HG03558 (cell line): ENCODE results near the gene IGSF3.

Experiments used
- ATAC-seq: cut with Tn5 transposase; IDR thresholded peaks from one replicate; pipeline ENCODE4 v1.9.1; 2021; ENCODE audit warnings: moderate number of reproducible peaks; ENCODE audit not compliant: unreplicated experiment; ENCODE audit errors: extremely low read depth

IGSF3 gene

DNA sequence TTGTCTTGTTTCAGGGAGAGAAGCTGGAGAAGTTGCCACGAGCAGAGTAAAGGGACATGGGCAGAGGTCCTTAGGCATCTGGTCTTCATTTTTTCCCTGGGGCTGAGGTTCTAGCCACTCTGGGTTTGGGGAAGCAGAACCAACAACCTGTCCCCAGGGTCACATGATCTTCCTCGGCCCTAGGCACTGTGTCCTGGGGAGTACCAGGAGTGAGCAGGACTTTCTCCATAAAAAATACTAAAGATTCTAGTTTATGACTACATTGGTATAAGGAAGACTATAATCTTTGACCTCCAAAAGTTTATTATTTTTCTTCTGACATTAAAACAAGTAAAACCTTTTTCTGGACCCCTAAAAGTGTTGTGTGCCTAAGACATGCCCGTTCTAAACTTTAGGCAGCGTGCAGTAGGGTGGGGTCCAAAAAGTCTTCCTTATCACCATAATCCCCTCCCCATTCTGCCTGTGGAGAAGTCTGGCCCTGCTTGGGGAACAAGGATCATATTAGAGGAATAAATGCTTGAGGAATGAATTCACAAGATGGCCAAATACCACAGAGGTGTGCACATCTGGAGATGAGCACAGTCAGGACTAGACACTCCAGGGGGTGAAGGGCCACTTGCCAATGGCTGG lies 19.3 kb upstream of the IGSF3 start:
- no peak for ATAC-seq

DNA sequence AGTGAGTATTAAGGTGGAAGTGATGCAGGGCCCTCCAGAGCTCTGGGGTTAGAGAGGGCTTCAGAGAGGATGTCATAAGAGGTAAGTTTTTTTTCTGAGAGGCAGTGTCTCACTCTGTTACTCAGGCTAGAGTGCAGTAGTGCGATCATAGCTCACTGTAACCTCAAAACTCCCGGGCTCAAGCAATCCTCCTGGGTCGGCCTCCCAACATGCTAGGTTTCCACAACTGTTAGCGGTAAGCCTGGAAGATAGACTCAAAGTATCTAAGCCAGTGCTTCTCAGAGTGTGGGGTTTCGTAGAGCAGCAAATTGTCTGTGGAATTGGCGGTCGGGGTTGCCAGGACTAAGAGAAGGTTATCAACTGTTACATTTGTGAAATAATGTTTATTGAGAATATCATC lies 18.6 kb upstream of the IGSF3 start:
- no peak for ATAC-seq

DNA sequence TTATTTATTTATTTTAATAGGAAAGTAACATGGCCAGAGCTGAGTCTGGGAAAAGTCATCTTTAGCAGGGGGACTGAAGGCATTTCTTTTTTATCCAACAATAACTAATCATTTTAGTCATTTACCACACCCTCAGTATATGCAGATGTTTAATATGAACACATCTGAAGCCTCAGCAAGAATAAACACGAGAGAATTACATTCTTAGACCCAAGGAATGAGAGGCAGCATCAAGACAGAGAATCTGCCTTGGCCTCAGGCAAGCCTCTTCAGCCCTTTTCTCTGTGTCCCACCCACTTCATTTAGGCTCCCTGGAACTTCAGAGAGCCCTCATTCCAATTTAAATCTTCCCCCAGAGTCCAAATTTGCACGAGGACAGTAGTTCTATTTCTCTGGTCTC lies 17.0 kb upstream of the IGSF3 start:
- no peak for ATAC-seq

DNA sequence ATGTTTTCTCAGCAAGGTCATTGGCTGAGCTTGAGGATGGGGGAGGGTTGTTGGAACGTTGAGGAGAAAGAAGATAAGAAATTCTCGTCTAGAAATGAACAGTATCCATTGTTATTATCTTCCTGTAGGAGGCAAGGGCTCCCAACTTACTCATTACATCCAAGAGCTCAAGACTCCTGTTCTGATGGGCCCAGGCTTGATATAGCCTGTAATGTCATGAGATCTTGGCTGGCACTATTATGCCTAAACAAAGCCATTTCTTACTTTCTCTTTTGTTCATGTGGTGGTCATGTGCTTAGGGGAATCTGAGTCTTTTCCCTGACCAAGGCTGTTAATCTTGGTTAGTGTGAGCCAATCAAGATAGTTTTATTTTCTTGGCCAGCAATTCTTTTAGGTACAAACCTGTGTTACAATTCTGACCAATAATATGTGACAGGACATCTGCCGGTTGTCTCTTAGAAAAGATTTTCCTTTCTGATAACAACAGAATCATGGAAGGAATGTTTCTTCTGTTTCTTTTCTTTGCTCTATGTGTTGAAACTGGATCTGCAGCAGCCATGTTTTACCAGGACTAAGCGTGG lies 15.2 kb upstream of the IGSF3 start:
- ATAC-seq: no peak

DNA sequence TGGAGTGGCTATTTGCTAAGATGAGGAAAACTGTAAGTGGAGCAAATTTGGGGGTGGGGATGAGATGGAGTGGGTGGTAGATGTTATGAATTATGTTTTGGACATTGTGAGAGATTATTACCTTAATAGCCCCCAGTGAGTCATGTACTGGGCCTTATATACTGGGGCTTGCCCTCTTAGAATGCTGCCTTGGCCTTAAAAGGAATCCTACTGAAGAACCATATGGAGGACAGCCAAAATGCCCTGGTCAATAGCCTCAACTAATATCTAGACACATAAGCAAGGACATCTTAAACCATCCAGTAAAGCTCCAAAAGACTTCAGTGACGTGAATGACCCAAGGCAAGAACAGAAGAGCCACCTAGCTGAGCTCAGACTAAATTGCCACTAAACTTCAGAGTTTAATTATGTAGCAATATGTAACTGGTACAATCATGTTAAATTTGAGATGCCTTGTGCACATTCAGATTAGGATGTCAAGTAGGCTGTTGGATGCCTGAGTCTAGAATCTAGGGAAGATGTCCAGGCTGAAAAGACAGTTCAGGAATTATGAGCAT lies 13.9 kb upstream of the IGSF3 start:
- no peak for ATAC-seq

DNA sequence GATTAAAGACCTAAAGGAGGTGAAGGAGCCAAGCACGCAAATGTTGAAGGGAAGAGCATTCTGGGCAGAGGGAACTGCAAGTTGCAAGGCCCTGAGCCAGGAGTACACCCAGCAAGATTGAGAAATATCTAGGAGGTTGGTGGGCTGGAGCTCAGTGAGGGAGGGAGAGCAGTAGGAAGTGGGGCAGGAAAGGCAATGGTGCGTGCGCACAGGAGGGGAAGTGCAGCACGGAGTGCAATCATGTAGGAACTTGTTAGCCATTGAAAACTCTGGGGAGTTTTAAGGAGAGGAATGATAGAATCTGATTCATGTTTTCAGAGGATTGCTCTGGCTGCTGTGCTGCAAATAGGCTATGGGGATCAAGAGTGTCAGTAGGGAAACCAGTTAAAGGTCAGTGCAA lies 13.2 kb upstream of the IGSF3 start:
- ATAC-seq: no peak

DNA sequence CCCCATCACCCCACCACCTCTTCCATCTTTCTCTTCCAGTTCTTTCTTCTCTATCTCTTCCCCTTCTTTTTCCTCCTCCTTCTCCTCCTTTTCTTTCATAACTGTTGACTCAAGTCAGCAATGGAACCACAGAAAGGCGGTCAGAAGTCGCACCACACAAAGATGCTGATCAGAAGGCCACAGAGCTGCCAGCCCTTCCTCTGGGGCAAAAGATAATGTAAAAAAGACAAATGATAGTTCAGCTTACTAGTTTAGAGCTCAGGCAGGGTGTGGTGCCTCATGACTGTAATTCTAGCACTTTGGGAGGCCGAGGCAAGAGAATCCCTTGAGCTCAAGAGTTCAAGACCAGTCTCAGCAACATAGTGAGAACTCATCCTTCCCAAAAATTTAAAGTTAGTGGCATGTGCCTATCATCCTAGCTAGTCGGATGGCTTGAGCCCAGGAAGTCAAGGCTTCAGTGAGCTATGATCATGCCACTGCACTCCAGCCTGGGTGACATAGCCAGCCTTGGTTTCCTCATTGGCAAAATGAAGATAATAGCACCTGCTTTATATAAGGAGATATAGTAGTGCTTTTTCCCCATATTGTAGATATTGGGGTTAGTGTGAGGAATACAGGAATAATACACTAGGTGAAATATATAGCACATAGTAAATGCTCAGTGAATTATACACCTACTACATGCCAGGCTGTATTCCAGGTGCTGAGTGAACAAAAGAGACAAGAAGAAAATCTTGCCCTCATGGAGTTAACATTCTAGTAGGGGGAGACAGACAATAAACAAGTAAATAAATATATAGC lies 12.5 kb upstream of the IGSF3 start:
- no peak for ATAC-seq

DNA sequence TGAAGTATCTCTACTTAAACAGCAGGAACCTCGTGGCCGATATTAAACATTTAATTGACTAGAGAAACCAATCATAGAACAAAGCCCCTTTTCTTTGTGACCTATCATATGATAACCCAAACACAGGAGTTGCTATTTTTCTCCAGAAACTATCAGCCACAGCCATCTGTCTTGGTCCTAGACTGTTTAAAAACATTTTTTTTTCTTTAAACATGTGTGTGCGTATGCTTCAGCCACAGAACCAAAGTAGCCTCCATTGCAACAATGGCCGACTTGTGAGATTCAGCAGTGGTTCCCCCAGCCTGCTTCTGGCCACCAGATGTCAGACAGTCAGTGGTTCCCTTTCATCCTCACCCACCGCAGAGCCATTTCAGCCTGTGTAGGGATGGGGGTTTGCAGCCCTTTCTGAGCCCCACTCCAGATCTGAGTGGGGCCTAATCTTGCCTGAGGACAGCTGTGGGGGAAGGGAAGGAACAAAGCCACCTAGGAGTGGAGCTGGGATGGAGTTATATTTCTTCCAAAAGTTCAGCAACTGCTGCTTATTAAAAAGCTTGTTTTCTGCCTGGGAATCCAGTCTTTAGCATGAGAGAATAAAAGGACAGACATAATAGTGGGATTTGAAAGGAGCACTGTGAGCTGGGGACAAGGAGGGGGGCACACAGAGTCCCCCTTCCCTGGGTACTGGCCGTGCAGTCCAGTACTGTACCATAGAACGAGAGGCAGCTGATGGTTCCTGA lies 11.7 kb upstream of the IGSF3 start:
- ATAC-seq: no peak

DNA sequence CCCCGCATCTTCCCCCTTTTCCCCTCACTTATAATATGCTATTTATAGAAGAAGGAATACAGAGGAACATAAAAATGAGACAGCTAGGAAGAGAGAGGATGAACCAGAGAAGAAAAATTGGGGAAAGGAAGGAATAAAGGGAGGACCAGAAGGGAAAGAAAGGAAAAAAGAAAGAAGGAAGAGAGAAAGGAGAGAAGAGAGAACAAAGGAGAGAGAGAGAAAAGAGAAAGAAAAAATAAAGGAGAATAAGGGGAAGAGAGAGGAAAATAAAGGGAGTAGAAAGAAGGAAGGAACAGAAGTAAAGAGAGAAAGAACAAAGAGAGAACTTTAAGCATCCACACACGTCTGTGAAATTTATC lies 11.2 kb upstream of the IGSF3 start:
- ATAC-seq: no peak

DNA sequence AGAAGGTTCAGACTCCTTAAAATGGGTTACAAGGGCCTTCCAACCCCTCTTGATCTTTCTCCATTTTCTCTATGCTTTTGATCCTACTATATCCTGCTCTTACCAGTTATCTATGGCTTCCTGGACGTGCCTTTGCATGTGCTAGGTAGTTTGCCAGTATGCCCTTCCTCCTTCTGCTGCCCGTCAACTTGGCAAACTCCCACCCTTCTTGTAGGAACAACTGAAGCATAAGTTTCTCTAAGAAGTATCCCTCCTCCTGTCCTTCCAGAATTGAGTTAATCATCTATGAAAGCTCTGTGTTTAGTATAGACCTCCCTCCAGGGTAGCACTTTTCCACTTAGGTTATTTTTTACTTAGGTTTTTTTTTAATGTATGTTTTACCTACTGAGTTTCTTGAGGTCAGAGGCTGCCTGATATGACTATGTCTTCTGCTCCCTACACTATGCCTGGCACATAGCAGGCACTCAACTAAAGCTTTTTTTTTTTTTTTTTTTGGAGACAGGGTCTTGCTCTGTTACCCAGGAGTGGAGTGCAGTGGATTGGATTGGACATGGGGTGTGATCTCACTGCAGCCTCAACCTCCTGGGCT lies 10.0 kb upstream of the IGSF3 start:
- ATAC-seq: no peak

DNA sequence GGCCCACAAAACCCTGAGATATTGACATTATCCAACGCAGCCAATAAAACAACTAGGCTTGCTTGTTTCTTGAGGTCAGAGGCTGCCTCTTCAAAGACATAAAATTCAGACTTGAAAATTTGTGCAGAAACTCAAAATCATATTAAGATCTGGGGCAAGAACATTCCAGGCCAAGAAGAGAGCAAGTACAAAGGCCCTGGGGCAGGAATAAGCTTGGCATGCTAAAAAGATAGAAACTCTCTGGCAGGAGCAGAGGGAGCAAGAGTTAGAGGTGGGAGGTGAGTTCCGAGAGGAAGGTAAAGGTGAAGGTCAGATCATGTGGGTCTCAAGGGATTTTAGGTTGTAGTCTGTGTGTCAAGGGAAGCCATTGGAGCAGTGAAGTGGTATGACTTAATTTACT lies 8.8 kb upstream of the IGSF3 start:
- no peak for ATAC-seq

DNA sequence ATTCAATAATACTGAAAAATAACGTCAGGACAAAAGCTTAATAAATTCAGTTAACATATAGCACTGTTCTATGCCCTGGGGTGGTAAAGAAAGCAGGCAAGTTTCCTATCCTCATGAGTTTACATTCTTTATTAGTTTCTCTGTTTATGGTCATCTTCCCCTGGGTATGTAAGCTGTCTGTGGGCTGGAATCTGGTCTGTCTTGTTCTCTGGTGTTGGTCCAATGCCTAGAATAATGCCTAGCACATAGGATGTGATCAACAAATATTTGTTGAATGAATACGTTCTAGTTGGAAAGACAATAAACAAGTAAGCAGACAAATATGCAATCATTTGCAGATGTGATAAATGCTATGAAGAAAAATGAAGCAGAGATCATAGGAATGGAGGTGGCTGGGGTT lies 7.2 kb upstream of the IGSF3 start:
- ATAC-seq: no peak

DNA sequence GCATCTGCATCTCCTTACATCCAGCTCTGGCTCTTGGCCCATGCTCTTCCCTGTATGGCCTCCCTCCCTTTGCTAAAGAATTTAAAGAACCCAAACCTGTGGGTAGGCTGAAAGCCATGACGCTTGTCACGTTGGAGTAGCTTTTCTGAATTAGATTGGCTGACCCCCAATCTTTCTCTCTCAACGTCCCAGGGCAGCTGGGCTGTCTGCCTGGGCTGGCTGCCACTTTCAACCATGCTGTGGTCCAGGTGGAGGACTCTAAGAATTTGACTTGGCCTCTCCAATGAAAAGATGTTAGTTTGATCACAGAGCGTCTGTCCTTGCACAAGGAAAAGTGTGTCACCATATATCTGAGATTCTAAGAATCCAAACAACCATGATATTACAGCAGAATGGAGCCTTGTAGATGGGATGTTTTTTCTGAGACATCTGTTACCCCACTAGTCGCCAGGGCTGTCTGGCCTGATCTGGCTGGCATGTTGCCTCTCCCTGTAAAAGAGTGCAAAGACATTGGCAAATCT lies 6.5 kb upstream of the IGSF3 start:
- ATAC-seq: no peak

DNA sequence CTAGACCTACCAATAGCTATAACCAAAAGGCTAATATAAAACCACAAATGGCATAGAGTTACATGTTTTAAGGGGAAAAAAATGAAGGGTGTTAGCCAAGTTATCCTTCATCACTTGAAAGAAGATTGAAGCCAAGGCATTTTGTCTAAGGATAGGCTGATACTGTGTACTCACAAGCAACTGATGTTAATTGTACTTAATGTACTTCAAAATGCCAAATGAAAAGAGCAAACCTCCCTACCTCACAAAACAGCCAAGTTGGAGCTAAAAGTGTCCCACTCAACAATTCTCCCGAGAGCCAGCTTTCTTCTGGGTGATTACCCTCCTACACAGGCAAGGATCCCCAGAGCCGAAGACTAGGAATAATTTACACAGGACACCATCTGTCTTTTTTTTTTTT lies 4.4 kb upstream of the IGSF3 start:
- no peak for ATAC-seq

DNA sequence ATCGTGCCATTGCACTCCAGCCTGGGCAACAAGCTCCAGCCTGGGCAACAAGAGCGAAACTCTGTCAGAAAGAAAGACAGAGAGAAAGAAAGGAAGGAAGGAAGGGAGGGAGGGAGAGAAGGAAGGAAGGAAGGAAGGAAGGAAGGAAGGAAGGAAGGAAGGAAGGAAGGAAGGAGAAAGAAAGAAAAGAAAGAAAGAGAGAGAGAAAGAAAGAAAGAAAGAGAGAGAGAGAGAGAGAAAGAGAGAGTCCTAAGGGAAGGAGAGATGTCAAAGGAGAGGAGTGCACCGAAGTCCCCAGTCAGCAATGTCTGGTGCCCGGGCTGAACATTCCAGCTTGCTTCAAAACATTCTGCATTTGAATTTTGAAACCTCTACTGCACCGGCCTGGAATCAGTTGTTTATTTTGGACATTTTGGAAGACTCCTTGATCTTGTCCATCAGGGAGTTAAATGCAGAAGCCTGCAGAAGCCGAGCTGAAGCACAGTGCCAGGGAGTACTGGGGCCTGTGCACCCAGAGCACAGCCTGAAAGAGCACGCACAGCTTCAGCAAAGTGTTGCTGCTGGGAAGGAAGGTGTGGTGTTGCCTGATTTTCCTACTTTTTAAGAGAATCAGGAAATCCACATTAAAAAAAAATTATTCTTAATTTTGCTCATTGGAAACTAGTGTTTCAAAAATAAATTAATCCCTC lies 3.7 kb upstream of the IGSF3 start:
- no peak for ATAC-seq

DNA sequence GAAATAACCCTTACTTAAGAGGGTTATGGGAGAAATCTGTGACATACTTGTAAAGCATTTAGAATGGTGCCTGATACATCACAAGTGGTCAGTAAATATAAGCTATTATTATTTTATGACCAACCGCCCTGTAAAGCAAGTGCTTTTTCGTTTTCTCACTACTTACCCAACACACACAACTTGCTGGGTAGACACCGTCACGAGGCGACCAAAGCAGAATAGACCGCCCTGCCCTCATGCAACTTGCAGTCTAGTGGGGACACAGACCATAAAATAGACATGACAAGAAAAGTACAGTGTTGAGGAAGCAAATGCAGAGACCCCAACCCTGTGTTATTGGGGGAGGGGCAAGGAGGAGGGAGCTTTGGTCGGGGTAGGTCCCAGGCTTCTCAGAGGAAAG lies 744 bp upstream of the IGSF3 start:
- no peak for ATAC-seq

DNA sequence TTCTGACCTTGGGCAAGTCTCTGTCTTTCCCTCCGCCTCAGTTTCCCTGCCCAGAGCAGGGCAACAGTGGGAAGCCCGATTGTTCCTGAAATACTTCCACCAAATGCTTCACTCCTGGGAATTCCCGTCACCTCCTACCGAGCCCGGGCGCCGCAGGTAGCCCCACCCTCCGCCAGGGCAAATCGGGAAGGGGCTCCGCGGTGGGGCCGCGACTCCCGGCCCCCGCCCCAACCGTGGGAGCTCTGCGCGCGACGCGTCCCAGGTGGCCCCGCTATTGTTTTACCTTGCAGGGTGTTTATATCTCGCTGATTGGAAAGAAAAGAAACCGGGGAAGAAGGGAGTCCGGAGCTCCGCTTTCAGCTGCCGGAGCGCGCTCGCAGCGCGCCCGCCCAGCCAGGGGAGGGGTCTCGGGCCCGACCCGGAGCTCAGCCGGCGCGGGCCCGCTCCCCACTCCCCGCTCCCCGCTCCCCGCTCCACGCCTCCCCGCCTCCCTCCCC lies 407 bp downstream of the IGSF3 start:
- ATAC-seq: no peak

DNA sequence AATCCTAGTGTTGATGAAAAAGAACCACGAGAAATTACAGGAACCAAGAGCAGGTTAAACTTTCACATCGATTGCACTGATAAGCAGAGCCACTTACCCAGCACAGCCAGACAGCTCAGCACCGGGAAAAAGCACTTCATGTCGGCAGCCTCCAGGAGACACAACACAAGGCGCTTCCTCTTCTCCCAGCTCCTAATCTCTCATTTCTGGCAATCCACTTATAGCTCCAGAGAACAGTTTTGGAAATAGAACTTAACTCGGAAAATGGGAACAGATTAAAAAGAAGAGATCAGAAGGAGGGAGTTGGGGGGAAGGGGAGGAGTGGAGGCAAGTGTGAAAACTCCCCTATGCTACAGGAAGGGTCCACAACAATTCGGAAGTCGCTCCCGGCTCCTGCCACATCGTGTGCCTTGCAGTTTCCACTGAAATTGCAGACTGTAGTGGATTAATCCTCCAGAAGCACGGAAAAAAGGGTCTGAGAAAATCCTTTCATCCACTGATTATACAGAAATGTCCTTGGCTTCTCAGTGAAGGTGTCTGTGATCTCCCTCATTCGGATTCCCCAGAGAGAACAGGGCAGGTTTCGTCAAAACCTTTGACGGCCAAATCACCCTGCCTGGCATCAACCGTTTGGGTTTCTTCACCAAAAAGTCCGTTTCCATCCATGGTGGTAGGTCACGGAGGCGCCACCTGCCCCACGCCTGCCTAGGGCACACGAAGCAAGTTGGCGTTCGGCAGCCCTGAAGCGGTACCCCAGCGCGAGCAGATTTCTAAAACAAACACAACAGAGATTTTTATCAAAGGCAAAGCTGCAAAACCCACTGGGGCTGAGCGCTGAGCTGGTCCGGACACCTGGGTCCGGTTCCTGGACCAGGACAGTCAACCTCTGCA lies 1.1 kb downstream of the IGSF3 start:
- ATAC-seq: no peak

DNA sequence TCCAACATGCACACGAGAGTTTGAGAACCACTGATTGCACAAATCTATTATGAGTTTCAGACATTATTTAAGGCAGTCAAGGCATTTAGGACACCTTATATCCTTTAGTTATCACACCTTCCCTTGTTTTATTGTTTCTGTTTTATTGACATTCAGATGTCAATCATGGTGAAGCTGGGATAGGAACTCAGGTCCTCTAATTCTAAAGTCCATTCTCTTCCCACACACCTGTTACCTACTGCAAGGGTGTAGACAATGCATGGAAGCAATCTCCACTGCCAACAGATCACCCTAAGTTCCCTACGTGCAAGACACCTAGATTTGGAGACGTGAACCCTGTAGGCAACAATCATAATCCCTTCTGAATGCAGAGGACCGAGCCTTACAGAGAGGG lies 2.6 kb downstream of the IGSF3 start:
- ATAC-seq: no peak
